ENCODE data around the gene SAXO1. TPM values are rescaled to one million over a fixed set of nuclear protein-coding genes. Genes with fewer than 3 reads are reported as not detected.

The SAXO1 gene
- total RNA-seq, 2 donors from 2014 or later = 0.15 TPM; not detected in 1

GRCh38 chr9:18925880-18926279 lies 107.1 kb downstream of the SAXO1 start:
- intact Hi-C loops (cut with DNase I) = no loop called here
- ATAC-seq (no peak), DNase-seq (no peak)

GRCh38 chr9:18923671-18924430 lies 109.2 kb downstream of the SAXO1 start:
- ATAC-seq = no peak
- intact Hi-C loops (cut with DNase I) = no loop called here

GRCh38 chr9:18923167-18923566 lies 109.8 kb downstream of the SAXO1 start:
- intact Hi-C loops (cut with DNase I) = no loop called here
- no peak for ATAC-seq
- DNase-seq = no peak

More at GRCh38 chr9:18923671-18924430, 109.2 kb downstream of the SAXO1 start:
- DNase-seq = no peak

DNA sequence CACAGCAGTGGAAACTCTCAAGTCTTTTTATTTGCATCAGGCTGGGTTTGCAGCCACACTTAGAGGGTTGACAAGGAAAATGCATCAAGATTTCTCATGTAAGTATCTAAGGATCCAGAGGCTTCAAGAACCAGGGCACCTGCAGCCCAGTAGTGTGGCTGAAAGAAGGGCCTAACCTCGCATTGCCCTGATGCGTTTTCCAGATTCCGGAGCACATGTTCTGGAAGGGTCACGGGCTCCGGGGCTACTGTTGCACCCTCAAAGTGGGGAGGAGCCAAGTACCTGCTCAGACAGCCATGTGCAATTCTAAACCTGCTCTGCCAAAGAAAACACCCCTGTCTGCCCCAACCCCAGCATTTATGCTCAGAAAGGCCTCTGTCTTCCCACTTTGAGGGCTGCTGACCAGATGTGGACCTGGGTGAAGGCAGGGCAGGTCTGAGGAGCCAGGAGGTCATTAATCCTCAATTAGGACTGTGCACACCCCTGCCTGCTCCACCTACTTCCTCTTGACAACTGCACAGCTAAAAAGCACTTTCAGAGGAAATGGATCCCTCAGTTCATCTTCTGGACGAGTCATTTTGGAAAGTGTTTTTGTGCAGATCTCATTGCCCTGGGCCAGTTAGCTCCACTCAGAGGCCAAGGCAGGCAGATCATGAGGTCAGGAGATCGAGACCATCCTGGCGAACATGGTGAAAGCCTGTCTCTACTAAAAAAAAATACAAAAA lies 110.7 kb downstream of the SAXO1 start:
- ATAC-seq (no peak), DNase-seq (no peak)
- intact Hi-C loops (cut with DNase I) = no loop called here

DNA sequence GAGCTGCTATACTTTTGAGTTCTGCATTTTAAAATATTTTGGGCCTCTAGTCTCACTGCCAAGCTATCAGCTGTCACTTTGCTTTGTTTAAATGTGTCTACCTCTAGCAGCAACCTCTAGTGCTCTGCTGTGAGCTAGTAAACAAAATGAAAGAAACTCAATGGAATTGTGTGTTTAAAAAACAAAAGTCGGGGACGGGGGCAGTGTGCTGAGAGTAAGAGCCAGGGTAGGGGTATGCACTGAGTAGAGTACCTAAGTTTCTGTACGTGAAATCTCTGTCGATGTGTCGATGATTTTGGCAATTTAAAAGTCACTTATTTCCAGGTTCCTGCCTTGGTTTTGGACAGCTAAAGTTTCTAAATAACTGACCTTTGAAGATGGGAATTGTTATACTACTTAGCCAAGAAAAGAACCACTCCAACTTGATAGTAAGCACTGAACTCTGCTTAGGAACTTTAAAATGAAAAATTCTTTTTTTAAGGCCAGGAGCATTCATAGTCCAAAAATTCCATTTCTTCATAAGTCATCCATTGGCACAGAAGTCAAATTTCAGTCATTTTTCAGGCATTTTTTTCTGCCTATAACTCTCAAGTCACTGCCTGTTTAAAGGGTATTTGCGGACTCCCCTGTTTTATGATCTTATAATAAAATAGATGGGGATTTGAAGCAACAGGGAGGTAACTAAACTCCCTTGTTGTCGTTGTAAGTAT lies 111.5 kb downstream of the SAXO1 start:
- DNase-seq (no peak), ATAC-seq (no peak)
- intact Hi-C loops (cut with DNase I) = no loop called here

- no peak for DNase-seq
- intact Hi-C loops (cut with DNase I) = no loop called here
- no peak for ATAC-seq
Measured at GRCh38 chr9:18920141-18921084, 112.6 kb downstream of the SAXO1 start.

GRCh38 chr9:18911714-18912342 lies 121.2 kb downstream of the SAXO1 start:
- ATAC-seq (no peak), DNase-seq (no peak)
- intact Hi-C loops (cut with DNase I) = no loop called here

- no peak for ATAC-seq
- intact Hi-C loops (cut with DNase I) = no loop called here
- DNase-seq = no peak
Measured at GRCh38 chr9:18910916-18911315, 122.1 kb downstream of the SAXO1 start.

DNA sequence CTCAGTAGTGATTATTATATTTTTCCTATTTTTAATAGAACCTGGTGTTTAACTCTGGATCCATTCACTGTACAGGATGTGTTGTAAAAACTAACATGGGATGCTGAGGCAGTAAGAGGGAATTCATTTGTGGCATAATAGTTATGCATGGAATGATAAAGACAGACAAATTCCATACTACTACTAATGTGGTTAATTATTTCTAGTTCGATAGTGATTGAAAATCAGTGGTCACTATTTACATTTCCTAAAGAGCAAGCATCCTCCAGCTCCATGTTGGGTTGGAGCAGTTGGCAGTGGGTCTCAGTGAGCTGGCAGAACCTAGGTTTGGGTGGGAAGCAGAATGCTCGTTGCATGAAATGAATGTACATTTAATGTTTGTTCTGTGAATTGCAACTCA lies 122.6 kb downstream of the SAXO1 start:
- ATAC-seq (no peak), DNase-seq (no peak)
- intact Hi-C loops (cut with DNase I) = no loop called here

DNA sequence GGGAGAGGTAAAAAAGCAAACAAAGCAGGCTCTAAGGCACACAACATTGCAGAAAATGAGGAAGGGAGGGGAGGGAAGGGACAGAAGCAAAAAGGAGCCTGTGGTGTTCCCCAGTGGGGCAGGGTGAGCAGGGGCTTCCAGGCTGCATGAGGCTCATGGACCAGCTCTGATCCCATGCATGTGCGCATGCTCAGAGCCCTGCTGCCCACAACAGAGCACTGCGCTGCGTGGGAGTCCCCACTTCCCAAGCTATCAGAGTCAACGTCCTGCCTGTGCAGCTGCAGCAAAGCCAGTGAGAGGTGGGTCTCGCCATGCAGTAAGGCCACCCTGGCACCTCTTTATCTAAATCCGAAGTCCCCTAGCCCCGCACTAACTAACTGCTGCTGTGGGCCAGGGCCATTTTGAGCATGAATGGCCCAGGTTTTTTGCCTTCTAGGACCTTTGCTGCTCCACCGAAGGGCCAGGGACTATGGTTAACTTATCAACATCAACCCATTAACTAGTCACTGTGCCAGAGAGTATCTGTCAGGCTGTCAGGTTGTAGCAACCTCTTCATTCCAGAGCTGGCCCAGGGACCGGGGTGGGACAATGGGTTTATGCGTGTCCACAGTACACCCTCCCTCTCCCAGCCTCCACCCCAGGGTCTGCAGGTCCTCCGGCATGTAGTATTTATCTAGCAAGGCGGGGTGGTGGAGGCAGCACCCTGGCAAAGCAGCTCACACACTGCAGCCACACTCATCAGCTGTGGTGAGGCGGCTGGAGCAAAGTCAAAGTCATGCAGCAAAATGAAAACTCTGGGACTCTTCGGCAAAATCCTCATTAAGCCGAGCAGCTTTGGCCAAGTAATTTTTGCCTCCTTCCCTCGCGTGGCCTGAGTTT lies 123.6 kb downstream of the SAXO1 start:
- no peak for DNase-seq
- ATAC-seq = no peak
- intact Hi-C loops (cut with DNase I) = no loop called here

DNA sequence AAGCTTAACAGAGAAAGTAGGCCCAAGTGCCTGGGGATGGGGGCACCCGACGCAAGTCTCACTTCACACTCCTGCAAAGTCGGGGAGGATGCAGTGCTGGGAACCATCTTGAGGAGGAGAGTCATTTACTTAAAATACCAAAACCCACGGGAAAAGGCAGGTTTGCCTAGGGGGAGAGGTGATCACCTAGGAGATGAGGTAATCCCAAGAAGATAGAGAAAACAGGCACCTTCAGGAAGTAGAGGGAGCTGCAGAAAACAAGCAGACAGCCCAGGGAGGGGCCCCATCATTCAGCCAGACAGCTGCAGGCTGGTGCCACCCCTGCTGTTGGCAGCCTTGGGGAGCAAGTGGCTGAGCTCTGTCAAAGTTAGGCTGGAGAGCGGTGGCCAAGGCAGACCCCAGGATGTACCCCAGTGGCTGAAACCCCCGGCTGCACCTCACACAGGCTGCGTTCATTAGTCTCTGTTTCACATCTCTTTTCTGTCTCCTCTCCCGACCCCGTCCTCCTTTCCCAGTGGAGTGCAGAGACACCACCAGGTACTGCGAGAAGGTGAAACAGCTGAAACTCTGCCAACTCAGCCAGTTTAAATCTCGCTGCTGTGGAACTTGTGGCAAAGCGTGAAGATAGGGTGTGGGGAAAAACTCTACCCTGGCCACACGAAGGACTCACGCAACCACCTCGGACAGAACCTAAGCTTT lies 124.9 kb downstream of the SAXO1 start:
- no peak for ATAC-seq
- no peak for DNase-seq
- intact Hi-C loops (cut with DNase I) = no loop called here

- ATAC-seq = peak in 1 of 2 donors; percentile 43
- DNase-seq = no peak
- intact Hi-C loops (cut with DNase I) = no loop called here
Measured at GRCh38 chr9:18906656-18907395, 126.2 kb downstream of the SAXO1 start.

GRCh38 chr9:18905883-18906629 lies 127.0 kb downstream of the SAXO1 start:
- intact Hi-C loops (cut with DNase I) = no loop called here
- ATAC-seq (no peak), DNase-seq (no peak)

DNA sequence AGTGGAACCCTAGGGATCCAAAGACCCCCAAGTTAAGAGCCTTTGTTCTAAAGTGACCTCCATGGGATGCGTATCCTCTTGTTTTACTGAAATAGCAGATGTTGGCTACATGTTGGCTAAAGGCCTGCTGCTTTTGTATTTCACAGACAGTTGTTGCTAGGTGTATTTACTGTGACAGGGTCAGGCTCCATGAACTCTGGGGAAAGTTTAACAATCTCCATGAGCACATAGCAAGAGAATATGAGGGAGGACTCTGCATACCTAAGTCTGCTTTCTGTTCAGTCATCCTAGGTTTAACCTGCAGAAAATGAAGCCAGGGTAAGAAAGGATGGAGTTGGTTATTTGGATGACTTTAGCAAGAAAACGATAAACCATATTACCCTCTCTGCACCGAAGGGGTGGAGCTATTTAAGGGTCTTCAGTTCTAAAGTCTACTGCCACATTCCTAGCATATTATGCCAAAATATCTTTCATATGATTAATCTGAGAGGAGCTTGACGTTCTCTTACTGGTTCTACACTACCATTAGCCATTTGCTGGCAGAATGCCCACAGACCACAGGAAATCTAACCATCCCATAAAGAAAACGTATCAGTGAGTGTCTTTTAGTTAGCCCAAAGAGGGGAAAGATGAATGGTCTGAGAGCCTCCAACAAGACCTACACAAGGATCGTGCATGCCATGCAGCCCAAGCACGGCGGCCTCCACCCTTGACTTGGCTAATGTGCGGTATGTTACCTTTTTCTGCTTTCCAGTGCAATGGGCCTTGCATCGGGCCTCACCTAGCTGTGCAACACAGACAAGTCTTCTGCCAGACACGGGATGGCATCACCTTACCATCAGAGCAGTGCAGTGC lies 127.8 kb downstream of the SAXO1 start:
- DNase-seq (no peak), ATAC-seq (no peak)
- intact Hi-C loops (cut with DNase I) = no loop called here

GRCh38 chr9:18903450-18903849 lies 129.6 kb downstream of the SAXO1 start:
- DNase-seq (no peak), ATAC-seq (no peak)
- intact Hi-C loops (cut with DNase I) = no loop called here

Measured in left cardiac atrium (tissue), 4 donors.